ENCODE measurements around the gene PACSIN1. TPM values are rescaled to one million over a fixed set of nuclear protein-coding genes. Genes with fewer than 3 reads are reported as not detected.
A peak's percentile ranks its signal among the peaks of the same experiment; 100 is the strongest.

PACSIN1 gene
- total and polyA plus RNA-seq, 10 of the 15 experiments (the other 5 are each of a cell fraction or from before 2014, with no cell fraction given), result 0.50 to 9.4 (median 2.8) TPM

DNA sequence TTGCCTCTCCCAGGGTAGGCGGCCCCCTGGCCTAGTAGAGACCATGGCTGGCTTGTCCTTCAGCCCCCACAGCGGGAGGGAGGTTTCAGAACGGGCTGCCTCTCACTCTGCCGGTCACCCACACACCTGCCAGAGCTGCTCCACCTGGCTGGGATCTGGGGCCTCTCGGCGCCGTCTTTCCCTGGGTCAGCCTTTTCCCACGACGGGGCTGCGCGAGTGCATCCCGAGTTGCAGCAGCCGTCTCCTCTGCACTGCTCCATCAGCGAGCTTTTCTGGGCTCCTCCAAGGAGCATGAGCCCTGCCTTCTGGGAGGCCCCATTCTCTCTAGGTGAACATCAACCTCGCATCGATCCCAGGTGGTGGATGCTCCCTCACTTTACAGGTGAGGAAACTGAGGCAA lies 106.1 kb downstream of the PACSIN1 start:
- Histone ChIP-seq H3K4me1 (ENCODE audit: control insufficient read depth, insufficient read depth, low read length) (no peaks in the 10 kb centered on the region), H2AFZ (ENCODE audit: control insufficient read depth, low read depth, low read length) (no peak overlapping the region), H3K79me2 (ENCODE audit: control insufficient read depth, insufficient read depth, low read length) (no peaks in the 10 kb centered on the region), H3K36me3 (ENCODE audit: control insufficient read depth in 2 of 2, insufficient read depth in 2 of 2, low read length in 1 of 2) (no peaks in the 10 kb centered on the region), H3K4me3 (no peak overlapping the region), H3K27ac (ENCODE audit: control insufficient read depth, insufficient read depth) (no peak overlapping the region), H3K27me3 (replicated peaks in 1 of 2; ENCODE audit: control insufficient read depth in 2 of 2, insufficient read depth in 2 of 2, low read length in 1 of 2) (no peaks in the 10 kb centered on the region), H3K4me2 (ENCODE audit: control insufficient read depth, insufficient read depth) (no peak overlapping the region), H3K9me3 (replicated peaks; ENCODE audit: control insufficient read depth, insufficient read depth, low read length) (no peaks in the 10 kb centered on the region), H4K20me1 (ENCODE audit: control insufficient read depth, insufficient read depth) (no peaks in the 10 kb centered on the region), H3K9ac (ENCODE audit: control insufficient read depth, insufficient read depth, low read length) (no peak overlapping the region)
- TF ChIP-seq POLR2A (IDR thresholded peaks at IDR 0.05; ENCODE audit: low read depth, low read length) (peak; percentile 2; the same call in 1 of the 2 replicates), SUZ12 (IDR thresholded peaks at IDR 0.05; ENCODE audit: unreplicated experiment) (no peak)
- WGBS (ENCODE audit: insufficient coverage, insufficient replicate concordance, low lambda C conversion rate, missing lambda C conversion rate), result 57% methylated on average over 16 of the region's 16 CpGs
- SMC1A ChIA-PET (ENCODE audit: uncharacterized antibody, unreplicated experiment), result no interaction called here
- DNase-seq (ENCODE audit: low read depth, low spot score) (no peak), ATAC-seq (no peak), FAIRE-seq (no peak)
- CTCF ChIA-PET, result interaction anchor here (0.7 to 1.3 kb wide), 2 partner anchors 37 to 45 kb away, joined by 3 to 4 read pairs; no protein-coding TSS in a partner anchor
- no TSS peak for BruUV-seq (replicated peaks)
- intact Hi-C loops (cut with micrococcal nuclease; ENCODE audit: unreplicated experiment) (no loop called here), in situ Hi-C loops (cut with MboI) (no loop called here)
- POLR2A ChIA-PET, result no interaction called here
- RAD21 ChIA-PET (ENCODE audit: unreplicated experiment), result no interaction called here

DNA sequence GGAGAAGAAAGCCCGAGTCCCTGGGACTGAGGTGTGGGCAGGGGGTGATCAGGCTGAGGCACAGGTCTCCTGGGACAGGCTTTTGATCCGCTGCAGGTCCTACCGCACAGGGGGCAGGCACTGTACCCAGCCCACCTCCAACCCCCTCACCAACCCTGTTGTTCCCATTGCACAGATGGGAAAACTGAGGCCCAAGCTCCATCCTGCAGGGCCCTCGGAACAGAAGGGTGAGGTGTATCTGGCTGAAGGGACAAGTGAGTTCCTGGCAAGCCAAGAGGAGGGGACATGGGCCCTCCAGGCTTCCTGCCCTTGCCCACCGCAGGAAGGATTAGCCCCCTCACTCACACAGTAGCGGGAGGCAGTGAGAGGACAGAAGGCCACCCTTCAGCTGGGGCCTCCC lies 106.7 kb downstream of the PACSIN1 start:
- Histone ChIP-seq H3K79me2 (ENCODE audit: control insufficient read depth, insufficient read depth, low read length) (no peaks in the 10 kb centered on the region), H3K27me3 (replicated peaks in 1 of 2; ENCODE audit: control insufficient read depth in 2 of 2, insufficient read depth in 2 of 2, low read length in 1 of 2) (no peaks in the 10 kb centered on the region), H3K4me1 (ENCODE audit: control insufficient read depth, insufficient read depth, low read length) (no peaks in the 10 kb centered on the region), H3K36me3 (ENCODE audit: control insufficient read depth in 2 of 2, insufficient read depth in 2 of 2, low read length in 1 of 2) (no peaks in the 10 kb centered on the region), H3K27ac (ENCODE audit: control insufficient read depth, insufficient read depth) (no peak overlapping the region), H2AFZ (ENCODE audit: control insufficient read depth, low read depth, low read length) (no peak overlapping the region), H3K9me3 (replicated peaks; ENCODE audit: control insufficient read depth, insufficient read depth, low read length) (no peaks in the 10 kb centered on the region), H4K20me1 (ENCODE audit: control insufficient read depth, insufficient read depth) (no peaks in the 10 kb centered on the region), H3K4me2 (ENCODE audit: control insufficient read depth, insufficient read depth) (no peak overlapping the region), H3K4me3 (no peak overlapping the region), H3K9ac (ENCODE audit: control insufficient read depth, insufficient read depth, low read length) (no peak overlapping the region)
- ChIA-PET SMC1A (ENCODE audit: uncharacterized antibody, unreplicated experiment) (interaction anchor here (1.4 kb wide), 1 partner anchor 37 kb away, joined by 3 read pairs; no protein-coding TSS in a partner anchor), RAD21 (ENCODE audit: unreplicated experiment) (no interaction called here), POLR2A (interaction anchor here (0.8 kb wide), 1 partner anchor 10 kb away, joined by 4 read pairs; no protein-coding TSS in a partner anchor), CTCF (interaction anchor here (1.3 kb wide), 1 partner anchor 37 kb away, joined by 3 read pairs; no protein-coding TSS in a partner anchor)
- no peak for ATAC-seq
- 78% methylated on average over 6 of the region's 6 CpGs for WGBS (ENCODE audit: insufficient coverage, insufficient replicate concordance, low lambda C conversion rate, missing lambda C conversion rate)
- BruUV-seq (replicated peaks), result no TSS peak
- no peak for FAIRE-seq
- intact Hi-C loops (cut with micrococcal nuclease; ENCODE audit: unreplicated experiment) (no loop called here), in situ Hi-C loops (cut with MboI) (no loop called here)
- TF ChIP-seq HDGF (IDR thresholded peaks at IDR 0.05), result no peak
- TF ChIP-seq MLLT1 (IDR thresholded peaks at IDR 0.05), result no peak
- no peak for TF ChIP-seq MXI1 (IDR thresholded peaks at IDR 0.05; ENCODE audit: low read depth, low read length)
- no peak for TF ChIP-seq STAT3 (IDR thresholded peaks at IDR 0.05; ENCODE audit: low read depth, low read length)
- TF ChIP-seq, protein P1, sequence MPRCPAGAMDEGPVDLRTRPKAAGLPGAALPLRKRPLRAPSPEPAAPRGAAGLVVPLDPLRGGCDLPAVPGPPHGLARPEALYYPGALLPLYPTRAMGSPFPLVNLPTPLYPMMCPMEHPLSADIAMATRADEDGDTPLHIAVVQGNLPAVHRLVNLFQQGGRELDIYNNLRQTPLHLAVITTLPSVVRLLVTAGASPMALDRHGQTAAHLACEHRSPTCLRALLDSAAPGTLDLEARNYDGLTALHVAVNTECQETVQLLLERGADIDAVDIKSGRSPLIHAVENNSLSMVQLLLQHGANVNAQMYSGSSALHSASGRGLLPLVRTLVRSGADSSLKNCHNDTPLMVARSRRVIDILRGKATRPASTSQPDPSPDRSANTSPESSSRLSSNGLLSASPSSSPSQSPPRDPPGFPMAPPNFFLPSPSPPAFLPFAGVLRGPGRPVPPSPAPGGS (IDR thresholded peaks at IDR 0.05; ENCODE audit: borderline replicate concordance, insufficient read depth, low read depth, low read length, poor library complexity, severe bottlenecking), result no peak
- TF ChIP-seq ZSCAN29 (IDR thresholded peaks at IDR 0.05), result no peak
- TF ChIP-seq HCFC1 (IDR thresholded peaks at IDR 0.05; ENCODE audit: low read length), result no peak
- TF ChIP-seq CBX5 (IDR thresholded peaks at IDR 0.05; ENCODE audit: low read depth), result no peak
- no peak for TF ChIP-seq KDM1A (IDR thresholded peaks at IDR 0.05; ENCODE audit: borderline replicate concordance)
- TF ChIP-seq NRF1 (conservative IDR thresholded peaks at IDR 0.05; ENCODE audit: low read depth, low read length), result no peak
- TF ChIP-seq EGR1 (IDR thresholded peaks at IDR 0.05; ENCODE audit: borderline replicate concordance in 1 of 2, low read depth in 2 of 2, low read length in 2 of 2), result no peak
- TF ChIP-seq, protein P2, sequence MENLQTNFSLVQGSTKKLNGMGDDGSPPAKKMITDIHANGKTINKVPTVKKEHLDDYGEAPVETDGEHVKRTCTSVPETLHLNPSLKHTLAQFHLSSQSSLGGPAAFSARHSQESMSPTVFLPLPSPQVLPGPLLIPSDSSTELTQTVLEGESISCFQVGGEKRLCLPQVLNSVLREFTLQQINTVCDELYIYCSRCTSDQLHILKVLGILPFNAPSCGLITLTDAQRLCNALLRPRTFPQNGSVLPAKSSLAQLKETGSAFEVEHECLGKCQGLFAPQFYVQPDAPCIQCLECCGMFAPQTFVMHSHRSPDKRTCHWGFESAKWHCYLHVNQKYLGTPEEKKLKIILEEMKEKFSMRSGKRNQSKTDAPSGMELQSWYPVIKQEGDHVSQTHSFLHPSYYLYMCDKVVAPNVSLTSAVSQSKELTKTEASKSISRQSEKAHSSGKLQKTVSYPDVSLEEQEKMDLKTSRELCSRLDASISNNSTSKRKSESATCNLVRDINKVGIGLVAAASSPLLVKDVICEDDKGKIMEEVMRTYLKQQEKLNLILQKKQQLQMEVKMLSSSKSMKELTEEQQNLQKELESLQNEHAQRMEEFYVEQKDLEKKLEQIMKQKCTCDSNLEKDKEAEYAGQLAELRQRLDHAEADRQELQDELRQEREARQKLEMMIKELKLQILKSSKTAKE (IDR thresholded peaks at IDR 0.05; ENCODE audit: low read depth, poor library complexity, severe bottlenecking), result no peak
- DNase-seq (ENCODE audit: low read depth, low spot score), result no peak

Data from GM12878 (cell line).